ENCODE measurements around the gene AP3S2. TPM values are rescaled to one million over a fixed set of nuclear protein-coding genes. Genes with fewer than 3 reads are reported as not detected.

AP3S2 gene
- total and polyA plus RNA-seq, 10 donors: 5.4 to 54.9 (median 33.8) TPM

- intact Hi-C loops (cut with DNase I; ENCODE audit: low total_unique reads): no loop called here
- peak overlapping the region in 5 of 8 donors; percentile 81 to 91 (median 88) for H3K27ac ChIP-seq
Measured at GRCh38 chr15:89822611-89822950, 71.2 kb downstream of the AP3S2 start.

GRCh38 chr15:89822026-89822425 is 71.8 kb downstream of the AP3S2 start:
- peaks cover 0 to 73% (median 12%) of the 10 kb centered on the region in 7 donors for H3K27me3 ChIP-seq (replicated peaks in 1 of 7)
- peak overlapping the region in 1 of 8 donors; percentile 47 for H3K4me3 ChIP-seq
- peak overlapping the region in 6 of 8 donors; percentile 70 to 91 (median 88) for H3K27ac ChIP-seq
- DNase-seq: peak; percentile 68
- no peaks in the 10 kb centered on the region for H3K36me3 ChIP-seq
- TF ChIP-seq POLR2A (IDR thresholded peaks at IDR 0.05) (no peak), POLR2AphosphoS5 (IDR thresholded peaks at IDR 0.05) (no peak), CTCF (IDR thresholded peaks at IDR 0.05 in 8 of 11, conservative IDR thresholded peaks at IDR 0.05 in 3 of 11) (no peak)
- no peaks in the 10 kb centered on the region for H3K9me3 ChIP-seq
- 57 to 71% (median 63%) methylated on average over 11 of the region's 11 CpGs for WGBS, 5 donors
- peaks cover 0 to 66% (median 14%) of the 10 kb centered on the region in 6 donors for H3K4me1 ChIP-seq
- intact Hi-C loops (cut with DNase I; ENCODE audit: low total_unique reads): no loop called here

More at GRCh38 chr15:89822611-89822950, 71.2 kb downstream of the AP3S2 start:
- Histone ChIP-seq H3K36me3 (no peaks in the 10 kb centered on the region), H3K27me3 (replicated peaks in 1 of 7) (peaks cover 0 to 67% (median 9%) of the 10 kb centered on the region in 7 donors), H3K4me1 (peaks cover 0 to 72% (median 14%) of the 10 kb centered on the region in 6 donors), H3K4me3 (peak overlapping the region in 1 of 8 donors; percentile 47), H3K9me3 (no peaks in the 10 kb centered on the region)
- no peak for DNase-seq
- TF ChIP-seq POLR2A (IDR thresholded peaks at IDR 0.05) (no peak), CTCF (IDR thresholded peaks at IDR 0.05 in 8 of 11, conservative IDR thresholded peaks at IDR 0.05 in 3 of 11) (no peak), POLR2AphosphoS5 (IDR thresholded peaks at IDR 0.05) (no peak)
- 77 to 93% (median 83%) methylated on average over 5 of the region's 5 CpGs for WGBS, 5 donors

GRCh38 chr15:89820666-89821611 is 72.9 kb downstream of the AP3S2 start:
- WGBS, 5 donors: 32 to 52% (median 40%) methylated on average over 12 of the region's 12 CpGs
- Histone ChIP-seq H3K4me3 (peak overlapping the region in 1 of 8 donors; percentile 47), H3K36me3 (no peaks in the 10 kb centered on the region), H3K4me1 (peaks cover 0 to 59% (median 11%) of the 10 kb centered on the region in 6 donors), H3K9me3 (peaks cover 0 to 3% (median under 1%) of the 10 kb centered on the region in 8 donors), H3K27me3 (replicated peaks in 1 of 7) (peaks cover 0 to 84% (median 23%) of the 10 kb centered on the region in 7 donors), H3K27ac (peak overlapping the region in 7 of 8 donors; percentile 65 to 91 (median 87))
- TF ChIP-seq POLR2AphosphoS5 (IDR thresholded peaks at IDR 0.05): peak in 1 of 3 donors; percentile 60
- no peak for TF ChIP-seq POLR2A (IDR thresholded peaks at IDR 0.05)
- intact Hi-C loops (cut with DNase I; ENCODE audit: low total_unique reads): no loop called here
- DNase-seq: peak; percentile 86

- peaks cover 0 to 11% (median 3%) of the 10 kb centered on the region in 8 donors for H3K9me3 ChIP-seq
- no peak for TF ChIP-seq POLR2AphosphoS5 (IDR thresholded peaks at IDR 0.05)
- no peak for TF ChIP-seq CTCF (IDR thresholded peaks at IDR 0.05 in 8 of 11, conservative IDR thresholded peaks at IDR 0.05 in 3 of 11)
- no peak for TF ChIP-seq POLR2A (IDR thresholded peaks at IDR 0.05)
- H3K4me1 ChIP-seq: peaks cover 7 to 56% (median 21%) of the 10 kb centered on the region in 6 donors
- H3K4me3 ChIP-seq: no peak overlapping the region
- H3K27ac ChIP-seq: no peak overlapping the region
- H3K36me3 ChIP-seq: no peaks in the 10 kb centered on the region
- intact Hi-C loops (cut with DNase I; ENCODE audit: low total_unique reads): no loop called here
- no peak for DNase-seq
- peaks cover 5 to 98% (median 49%) of the 10 kb centered on the region in 7 donors for H3K27me3 ChIP-seq (replicated peaks in 1 of 7)
- 61 to 84% (median 74%) methylated on average over 10 of the region's 10 CpGs for WGBS, 5 donors
Measured at GRCh38 chr15:89818287-89818686, 75.5 kb downstream of the AP3S2 start.

Measured in spleen (tissue), 11 donors.